Esophagus squamous epithelium (tissue), 4 donors: ENCODE results near the gene CTDSPL.

Experiments
- POLR2A ChIP-seq, 4 donors: fragments of 450-650 bp; IDR thresholded peaks; one replicate each; pipeline ENCODE4 v1.6.1; 2017; ENCODE audit warnings: antibody characterized with exemption in 4 of 4, mild to moderate bottlenecking in 4 of 4, moderate library complexity in 3 of 4
- TF ChIP-seq, protein P1 (sequence below), 6 experiments: fragments of 450-650 bp in 4 of 6; fragments of 200-600 bp in 2 of 6; sonication (generic) in 2 of 6; IDR thresholded peaks; one replicate each; pipeline ENCODE4 v1.5.1; 2016 to 2019; ENCODE audit warnings: antibody characterized with exemption in 6 of 6, mild to moderate bottlenecking in 4 of 6, moderate library complexity in 4 of 6

DNA sequence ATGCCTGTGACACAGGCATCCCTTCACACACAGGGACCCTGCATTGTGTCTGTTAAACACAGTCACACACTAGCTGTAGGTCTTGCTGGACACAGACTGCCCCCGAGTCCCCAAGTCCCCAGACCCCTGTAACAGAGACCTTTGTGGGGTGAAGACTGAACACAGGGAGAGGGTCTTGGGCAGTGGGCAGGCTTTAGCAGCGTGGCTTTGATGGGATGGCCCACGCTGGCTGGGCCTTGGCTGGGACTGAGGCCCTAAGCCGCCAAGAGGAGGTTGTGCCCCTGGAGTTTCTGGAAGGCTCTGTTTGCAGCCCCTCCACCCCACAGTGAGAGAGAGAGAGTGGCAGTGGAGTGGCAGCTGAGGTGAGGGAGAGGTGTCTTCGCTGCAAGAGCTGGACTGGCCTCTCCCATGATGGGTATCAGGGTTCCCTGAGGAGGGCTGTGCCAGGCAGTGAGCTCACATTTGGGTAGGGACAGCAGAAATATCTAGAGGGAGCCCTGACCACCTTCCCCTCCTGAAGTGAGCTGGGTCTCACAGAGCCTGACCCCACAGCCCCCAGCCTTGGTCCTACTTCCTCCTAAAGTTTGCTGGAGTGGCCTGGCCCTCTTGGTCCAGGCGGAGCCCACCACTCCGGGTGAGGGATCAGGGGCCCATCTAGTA is 128.3 kb downstream of the CTDSPL start:
- TF ChIP-seq, protein P1, sequence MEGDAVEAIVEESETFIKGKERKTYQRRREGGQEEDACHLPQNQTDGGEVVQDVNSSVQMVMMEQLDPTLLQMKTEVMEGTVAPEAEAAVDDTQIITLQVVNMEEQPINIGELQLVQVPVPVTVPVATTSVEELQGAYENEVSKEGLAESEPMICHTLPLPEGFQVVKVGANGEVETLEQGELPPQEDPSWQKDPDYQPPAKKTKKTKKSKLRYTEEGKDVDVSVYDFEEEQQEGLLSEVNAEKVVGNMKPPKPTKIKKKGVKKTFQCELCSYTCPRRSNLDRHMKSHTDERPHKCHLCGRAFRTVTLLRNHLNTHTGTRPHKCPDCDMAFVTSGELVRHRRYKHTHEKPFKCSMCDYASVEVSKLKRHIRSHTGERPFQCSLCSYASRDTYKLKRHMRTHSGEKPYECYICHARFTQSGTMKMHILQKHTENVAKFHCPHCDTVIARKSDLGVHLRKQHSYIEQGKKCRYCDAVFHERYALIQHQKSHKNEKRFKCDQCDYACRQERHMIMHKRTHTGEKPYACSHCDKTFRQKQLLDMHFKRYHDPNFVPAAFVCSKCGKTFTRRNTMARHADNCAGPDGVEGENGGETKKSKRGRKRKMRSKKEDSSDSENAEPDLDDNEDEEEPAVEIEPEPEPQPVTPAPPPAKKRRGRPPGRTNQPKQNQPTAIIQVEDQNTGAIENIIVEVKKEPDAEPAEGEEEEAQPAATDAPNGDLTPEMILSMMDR (IDR thresholded peaks at IDR 0.05), result no peak
- no peak for TF ChIP-seq POLR2A (IDR thresholded peaks at IDR 0.05)
